Measurements from ENCODE around the gene CUZD1. TPM values are rescaled to one million over a fixed set of nuclear protein-coding genes. Genes with fewer than 3 reads are reported as not detected.
"Not testable (repeated sequence)": the region's sequence is repeated elsewhere in the genome, so short reads cannot be mapped to it uniquely, and the experiment has no call there.

CUZD1 gene
- total and polyA plus RNA-seq, 4 donors = 0.29 to 1.5 (median 0.97) TPM

DNA sequence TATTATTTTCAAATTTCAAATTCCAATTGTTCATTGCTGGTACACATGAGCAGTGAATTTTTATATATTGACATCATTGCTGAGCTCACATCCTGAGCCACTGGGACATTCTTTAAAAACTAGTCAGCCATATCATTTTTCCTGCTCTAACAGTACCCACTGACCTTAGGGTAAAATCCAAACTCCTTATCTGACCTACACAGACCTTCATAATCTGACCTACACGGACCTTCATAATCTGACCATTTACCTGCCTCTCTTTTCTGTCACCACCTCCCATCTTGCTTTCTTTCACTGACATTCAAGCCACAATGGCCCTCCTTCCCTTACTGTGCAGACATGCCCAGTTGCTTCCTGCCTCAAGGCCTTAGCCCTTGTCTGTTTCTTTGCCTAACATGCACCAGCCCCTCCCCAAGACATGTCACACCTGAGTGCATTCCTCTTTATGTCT, 16.1 kb upstream of the CUZD1 start:
- Histone ChIP-seq H3K9me3 (ENCODE audit: control insufficient read depth in 4 of 4, insufficient read depth in 3 of 4, low read length in 3 of 4) (no peaks in the 10 kb centered on the region), H3K36me3 (ENCODE audit: control insufficient read depth in 4 of 4, insufficient read depth in 4 of 4, low read length in 4 of 4) (no peaks in the 10 kb centered on the region), H3K27me3 (ENCODE audit: control insufficient read depth in 3 of 3, insufficient read depth in 3 of 3, low read length in 2 of 3) (no peaks in the 10 kb centered on the region), H3K9ac (ENCODE audit: insufficient read depth in 1 of 2, low read length in 2 of 2) (no peak overlapping the region), H3K27ac (ENCODE audit: low read depth in 1 of 2, low read length in 1 of 2) (no peak overlapping the region), H3K4me1 (ENCODE audit: control insufficient read depth in 5 of 5, insufficient read depth in 5 of 5, low read length in 5 of 5) (no peaks in the 10 kb centered on the region), H3K4me3 (no peak overlapping the region)
- DNase-seq (no peak), ATAC-seq (ENCODE audit: insufficient read depth, low FRiP score) (no peak)
- WGBS, 2 donors = 55 to 73% methylated on average over 1 of the region's 1 CpG
- TF ChIP-seq, protein P1, sequence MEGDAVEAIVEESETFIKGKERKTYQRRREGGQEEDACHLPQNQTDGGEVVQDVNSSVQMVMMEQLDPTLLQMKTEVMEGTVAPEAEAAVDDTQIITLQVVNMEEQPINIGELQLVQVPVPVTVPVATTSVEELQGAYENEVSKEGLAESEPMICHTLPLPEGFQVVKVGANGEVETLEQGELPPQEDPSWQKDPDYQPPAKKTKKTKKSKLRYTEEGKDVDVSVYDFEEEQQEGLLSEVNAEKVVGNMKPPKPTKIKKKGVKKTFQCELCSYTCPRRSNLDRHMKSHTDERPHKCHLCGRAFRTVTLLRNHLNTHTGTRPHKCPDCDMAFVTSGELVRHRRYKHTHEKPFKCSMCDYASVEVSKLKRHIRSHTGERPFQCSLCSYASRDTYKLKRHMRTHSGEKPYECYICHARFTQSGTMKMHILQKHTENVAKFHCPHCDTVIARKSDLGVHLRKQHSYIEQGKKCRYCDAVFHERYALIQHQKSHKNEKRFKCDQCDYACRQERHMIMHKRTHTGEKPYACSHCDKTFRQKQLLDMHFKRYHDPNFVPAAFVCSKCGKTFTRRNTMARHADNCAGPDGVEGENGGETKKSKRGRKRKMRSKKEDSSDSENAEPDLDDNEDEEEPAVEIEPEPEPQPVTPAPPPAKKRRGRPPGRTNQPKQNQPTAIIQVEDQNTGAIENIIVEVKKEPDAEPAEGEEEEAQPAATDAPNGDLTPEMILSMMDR (IDR thresholded peaks at IDR 0.05; ENCODE audit: control extremely low read depth, extremely low read depth) = no peak

DNA sequence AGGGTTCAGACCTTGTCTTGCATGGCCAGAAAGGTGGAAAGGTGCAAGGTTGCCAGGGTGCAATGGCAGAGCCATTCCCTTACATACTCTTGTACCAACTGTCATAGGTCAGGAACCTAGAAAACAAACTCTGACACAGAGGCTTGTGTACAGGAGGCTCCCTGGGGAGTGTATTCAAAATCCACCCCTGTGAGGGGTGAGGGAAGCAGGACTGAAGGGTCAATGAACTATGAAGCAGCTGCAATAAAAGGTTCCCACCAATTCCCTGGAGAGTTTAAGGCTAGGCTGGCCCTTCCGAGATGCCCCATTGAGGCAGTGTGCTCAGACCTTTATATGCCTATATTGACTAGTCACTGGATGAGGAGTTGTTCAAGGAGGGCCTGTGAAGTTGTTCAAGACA, 13.9 kb upstream of the CUZD1 start:
- ATAC-seq (ENCODE audit: insufficient read depth, low FRiP score) = no peak
- peaks cover 0 to 2% (median 0%) of the 10 kb centered on the region in 4 donors for H3K36me3 ChIP-seq (ENCODE audit: control insufficient read depth in 4 of 4, insufficient read depth in 4 of 4, low read length in 4 of 4)

DNA sequence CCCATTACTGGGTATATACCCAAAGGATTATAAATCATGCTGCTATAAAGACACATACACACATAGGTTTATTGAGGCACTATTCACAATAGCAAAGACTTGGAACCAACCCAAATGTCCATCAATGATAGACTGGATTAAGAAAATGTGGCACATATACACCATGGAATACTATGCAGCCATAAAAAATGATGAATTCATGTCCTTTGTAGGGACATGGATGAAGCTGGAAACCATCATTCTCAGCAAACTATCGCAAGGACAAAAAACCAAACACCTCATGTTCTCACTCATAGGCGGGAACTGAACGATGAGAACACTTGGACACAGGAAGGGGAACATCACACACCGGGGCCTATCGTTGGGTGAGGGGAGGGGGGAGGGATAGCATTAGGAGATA, 12.4 kb upstream of the CUZD1 start:
- not testable (repeated sequence) for H3K9ac ChIP-seq (ENCODE audit: insufficient read depth in 1 of 2, low read length in 2 of 2); H3K36me3 ChIP-seq (ENCODE audit: control insufficient read depth in 4 of 4, insufficient read depth in 4 of 4, low read length in 4 of 4); H3K9me3 ChIP-seq (ENCODE audit: control insufficient read depth in 4 of 4, insufficient read depth in 3 of 4, low read length in 3 of 4); ATAC-seq (ENCODE audit: insufficient read depth, low FRiP score); DNase-seq; H3K27me3 ChIP-seq (ENCODE audit: control insufficient read depth in 3 of 3, insufficient read depth in 3 of 3, low read length in 2 of 3); H3K4me3 ChIP-seq; H3K27ac ChIP-seq (ENCODE audit: low read depth in 1 of 2, low read length in 1 of 2); H3K4me1 ChIP-seq (ENCODE audit: control insufficient read depth in 5 of 5, insufficient read depth in 5 of 5, low read length in 5 of 5)
- 94 to 95% methylated on average over 5 of the region's 5 CpGs for WGBS, 2 donors

More for the DNA sequence above, 13.9 kb upstream of the CUZD1 start:
- H3K27me3 ChIP-seq (ENCODE audit: control insufficient read depth in 3 of 3, insufficient read depth in 3 of 3, low read length in 2 of 3) = no peaks in the 10 kb centered on the region
- H3K4me1 ChIP-seq (ENCODE audit: control insufficient read depth in 5 of 5, insufficient read depth in 5 of 5, low read length in 5 of 5) = no peaks in the 10 kb centered on the region
- TF ChIP-seq, protein P1 (IDR thresholded peaks at IDR 0.05; ENCODE audit: control extremely low read depth, extremely low read depth) = no peak
- H3K9me3 ChIP-seq (ENCODE audit: control insufficient read depth in 4 of 4, insufficient read depth in 3 of 4, low read length in 3 of 4) = no peaks in the 10 kb centered on the region
- no peak for DNase-seq
- WGBS, 2 donors = 89 to 96% methylated on average over 1 of the region's 1 CpG
- H3K4me3 ChIP-seq = no peak overlapping the region
- no peak overlapping the region for H3K9ac ChIP-seq (ENCODE audit: insufficient read depth in 1 of 2, low read length in 2 of 2)
- H3K27ac ChIP-seq (ENCODE audit: low read depth in 1 of 2, low read length in 1 of 2) = no peak overlapping the region

DNA sequence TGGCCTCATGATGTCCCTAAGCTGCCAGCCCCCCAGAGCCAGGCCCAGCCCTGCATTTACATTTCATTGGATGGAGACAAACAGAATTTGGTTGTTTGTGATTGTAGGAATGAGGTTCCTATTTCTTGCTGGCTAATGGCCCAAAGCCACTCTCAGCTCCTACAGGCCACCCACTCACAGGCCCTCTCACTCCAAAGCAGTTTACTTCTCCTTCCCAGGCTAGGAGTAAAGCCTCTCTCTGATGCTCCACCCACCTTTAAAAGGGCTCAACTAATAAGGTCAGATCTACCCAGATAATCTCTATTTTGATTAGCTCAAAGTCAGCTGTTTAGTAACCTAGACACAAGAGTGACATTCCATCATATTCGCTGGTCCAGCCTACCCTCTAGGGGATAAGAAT, 11.2 kb upstream of the CUZD1 start:
- H3K4me1 ChIP-seq (ENCODE audit: control insufficient read depth in 5 of 5, insufficient read depth in 5 of 5, low read length in 5 of 5) = no peaks in the 10 kb centered on the region
- H3K27ac ChIP-seq (ENCODE audit: low read depth in 1 of 2, low read length in 1 of 2) = no peak overlapping the region
- TF ChIP-seq, protein P1 (IDR thresholded peaks at IDR 0.05; ENCODE audit: control extremely low read depth, extremely low read depth) = no peak
- 87 to 88% methylated on average over 1 of the region's 1 CpG for WGBS, 2 donors
- no peak overlapping the region for H3K4me3 ChIP-seq
- DNase-seq (no peak), ATAC-seq (ENCODE audit: insufficient read depth, low FRiP score) (no peak)
- peaks cover 0 to 3% (median 0%) of the 10 kb centered on the region in 4 donors for H3K36me3 ChIP-seq (ENCODE audit: control insufficient read depth in 4 of 4, insufficient read depth in 4 of 4, low read length in 4 of 4)
- H3K27me3 ChIP-seq (ENCODE audit: control insufficient read depth in 3 of 3, insufficient read depth in 3 of 3, low read length in 2 of 3) = no peaks in the 10 kb centered on the region
- H3K9ac ChIP-seq (ENCODE audit: insufficient read depth in 1 of 2, low read length in 2 of 2) = no peak overlapping the region
- H3K9me3 ChIP-seq (ENCODE audit: control insufficient read depth in 4 of 4, insufficient read depth in 3 of 4, low read length in 3 of 4) = no peaks in the 10 kb centered on the region

Data from lung (tissue), 12 donors.